OCI-LY3 (cell line): ENCODE measurements around the gene NDST3.

Experiments
- H2AFZ ChIP-seq: fragments of 200-600, 300-600 bp; shearing (Covaris generic); 2 replicates; pipeline ENCODE4 v1.6.0; 2014; ENCODE audit warnings: antibody characterized with exemption, low read depth, low read length
- H3K27ac ChIP-seq: fragments of 200-600, 300-600 bp; sonication (generic); 2 replicates; pipeline ENCODE4 v1.5.1; 2014; ENCODE audit warnings: mild to moderate bottlenecking, low read length, moderate library complexity, mixed read lengths
- H3K27me3 ChIP-seq: fragments of 200-600, 300-600 bp; sonication (generic); 2 replicates; pipeline ENCODE4 v1.6.1; 2014; ENCODE audit warnings: low read depth, low read length, mixed read lengths
- H3K36me3 ChIP-seq: fragments of 200-600, 300-600 bp; sonication (generic); replicated peaks from 2 replicates; pipeline ENCODE3; 2014; ENCODE audit warnings: low read depth, low read length, mixed read lengths
- H3K4me1 ChIP-seq: fragments of 300-600, 200-600 bp; sonication (generic); 2 replicates; pipeline ENCODE4 v1.6.1; 2014; ENCODE audit warnings: low read length, mixed read lengths
- H3K4me2 ChIP-seq: fragments of 200-600, 300-600 bp; sonication (generic); 2 replicates; pipeline ENCODE4 v1.6.1; 2014; ENCODE audit warnings: low read length, mixed read lengths
- H3K4me3 ChIP-seq: fragments of 300-600, 200-600 bp; sonication (generic); 2 replicates; pipeline ENCODE4 v1.5.1; 2014; ENCODE audit warnings: antibody characterized with exemption, mild to moderate bottlenecking, low read length, moderate library complexity
- H3K79me2 ChIP-seq: fragments of 300-600, 200-600 bp; shearing (Covaris generic); 2 replicates; pipeline ENCODE4 v1.6.1; 2014; ENCODE audit warnings: mild to moderate bottlenecking, low read length, mixed read lengths
- H3K9ac ChIP-seq: fragments of 300-600, 200-600 bp; shearing (Covaris generic); 2 replicates; pipeline ENCODE4 v1.6.0; 2014; ENCODE audit warnings: mild to moderate bottlenecking, low read length, moderate library complexity
- H3K9me3 ChIP-seq: fragments of 200-600, 300-600 bp; shearing (Covaris generic); 2 replicates; pipeline ENCODE4 v1.6.1; 2014; ENCODE audit warnings: low read length, mixed read lengths; ENCODE audit not compliant: insufficient read depth
- H4K20me1 ChIP-seq: fragments of 200-600, 300-600 bp; sonication (generic); 2 replicates; pipeline ENCODE4 v1.6.1; 2016; ENCODE audit warnings: low read length, mixed read lengths; ENCODE audit not compliant: insufficient read depth
- CTCF ChIP-seq: fragments of 200-600, 300-600 bp; sonication (generic); IDR thresholded peaks from 2 replicates; pipeline ENCODE4 v1.5.1; 2014; ENCODE audit warnings: antibody characterized with exemption, low read length, low read depth
- EZH2phosphoT487 ChIP-seq: fragments of 200-600 bp; shearing (Covaris generic); IDR thresholded peaks from 2 replicates; pipeline ENCODE4 v1.6.1; 2018; ENCODE audit warnings: antibody characterized with exemption, mixed run types, low read depth

Gene NDST3

GRCh38 chr4:118206627-118207026 is 172.3 kb downstream of the NDST3 start:
- TF ChIP-seq EZH2phosphoT487 (no peak), CTCF (no peak)
- H3K36me3 ChIP-seq = no peaks in the 10 kb centered on the region
- no peaks in the 10 kb centered on the region for H4K20me1 ChIP-seq
- peaks cover 2% of the 10 kb centered on the region; the same call in 1 of the 2 replicates for H3K9me3 ChIP-seq
- H3K79me2 ChIP-seq = no peaks in the 10 kb centered on the region
- H3K27ac ChIP-seq = no peak overlapping the region
- no peak overlapping the region for H3K4me2 ChIP-seq
- no peaks in the 10 kb centered on the region for H3K27me3 ChIP-seq
- H3K9ac ChIP-seq = no peak overlapping the region
- H3K4me3 ChIP-seq = no peak overlapping the region
- H2AFZ ChIP-seq = no peak overlapping the region
- H3K4me1 ChIP-seq = no peaks in the 10 kb centered on the region

GRCh38 chr4:118213101-118213500 is 178.8 kb downstream of the NDST3 start:
- H2AFZ ChIP-seq = no peak overlapping the region
- H3K9ac ChIP-seq = no peak overlapping the region
- H3K4me1 ChIP-seq = no peaks in the 10 kb centered on the region
- H3K4me2 ChIP-seq = no peak overlapping the region
- no peak for TF ChIP-seq CTCF
- no peak for TF ChIP-seq EZH2phosphoT487
- no peak overlapping the region for H3K4me3 ChIP-seq
- H4K20me1 ChIP-seq = no peaks in the 10 kb centered on the region
- no peaks in the 10 kb centered on the region for H3K36me3 ChIP-seq
- no peaks in the 10 kb centered on the region for H3K27me3 ChIP-seq
- H3K79me2 ChIP-seq = no peaks in the 10 kb centered on the region
- no peaks in the 10 kb centered on the region for H3K9me3 ChIP-seq
- H3K27ac ChIP-seq = no peak overlapping the region

GRCh38 chr4:118215826-118216225 is 181.5 kb downstream of the NDST3 start:
- Histone ChIP-seq H3K36me3 (no peaks in the 10 kb centered on the region), H3K27me3 (no peaks in the 10 kb centered on the region), H3K4me3 (no peak overlapping the region), H3K4me2 (no peak overlapping the region), H4K20me1 (no peaks in the 10 kb centered on the region), H3K79me2 (no peaks in the 10 kb centered on the region), H3K9ac (no peak overlapping the region), H3K27ac (no peak overlapping the region), H2AFZ (no peak overlapping the region), H3K9me3 (no peaks in the 10 kb centered on the region), H3K4me1 (no peaks in the 10 kb centered on the region)
- no peak for TF ChIP-seq CTCF
- no peak for TF ChIP-seq EZH2phosphoT487

GRCh38 chr4:118221227-118221800 is 187.0 kb downstream of the NDST3 start:
- no peaks in the 10 kb centered on the region for H4K20me1 ChIP-seq
- no peaks in the 10 kb centered on the region for H3K27me3 ChIP-seq
- H3K36me3 ChIP-seq = no peaks in the 10 kb centered on the region
- no peak for TF ChIP-seq CTCF
- TF ChIP-seq EZH2phosphoT487 = no peak
- no peaks in the 10 kb centered on the region for H3K4me1 ChIP-seq
- H3K79me2 ChIP-seq = no peaks in the 10 kb centered on the region
- no peaks in the 10 kb centered on the region for H3K9me3 ChIP-seq
- H3K4me2 ChIP-seq = no peak overlapping the region
- H3K9ac ChIP-seq = no peak overlapping the region
- H3K4me3 ChIP-seq = no peak overlapping the region
- no peak overlapping the region for H3K27ac ChIP-seq
- H2AFZ ChIP-seq = no peak overlapping the region
